ENCODE data around the gene CHRM5.

GRCh38 chr15:34102175-34102925, 134.1 kb downstream of the CHRM5 start:
- TF ChIP-seq ZFX (IDR thresholded peaks at IDR 0.05) (no peak), CTCF (conservative IDR thresholded peaks at IDR 0.05) (no peak)
